Astrocyte (in vitro differentiated cells and primary cell): ENCODE data around the gene THADA.

Experiments used
- CTCF ChIP-seq: IDR thresholded peaks from 2 replicates; pipeline ENCODE4 v1.5.1; 2011; ENCODE audit warnings: low read depth, mild to moderate bottlenecking, inconsistent platforms, low read length, moderate library complexity; ENCODE audit not compliant: insufficient read depth
- EZH2 ChIP-seq: IDR thresholded peaks from 2 replicates; pipeline ENCODE4 v1.6.1; 2012; ENCODE audit warnings: mild to moderate bottlenecking, low read length, inconsistent platforms; ENCODE audit not compliant: insufficient read depth

- TF ChIP-seq CTCF = no peak
- TF ChIP-seq EZH2 = no peak
These were observed 321.1 kb downstream of the THADA start for GRCh38 chr2:43274721-43275120.
